GM21723 (cell line): ENCODE data around the gene TCEANC.
A peak's percentile ranks its signal among the peaks of the same experiment; 100 is the strongest.
"Not testable (repeated sequence)": the region's sequence is repeated elsewhere in the genome, so short reads cannot be mapped to it uniquely, and the experiment has no call there.

Experiments
- ATAC-seq: cut with Tn5 transposase; IDR thresholded peaks from one replicate; pipeline ENCODE4 v1.9.1; 2021; ENCODE audit warnings: mild to moderate bottlenecking, moderate library complexity; ENCODE audit not compliant: unreplicated experiment

Gene TCEANC

GRCh38 chrX:13655674-13656073 lies 2.7 kb downstream of the TCEANC start:
- ATAC-seq, result no peak

GRCh38 chrX:13658602-13659001 lies 5.7 kb downstream of the TCEANC start:
- peak; percentile 69 for ATAC-seq

GRCh38 chrX:13659063-13659462 lies 6.1 kb downstream of the TCEANC start:
- ATAC-seq, result no peak

- no peak for ATAC-seq
Observed at GRCh38 chrX:13661735-13662288, 8.9 kb downstream of the TCEANC start.

- no peak for ATAC-seq
Observed at GRCh38 chrX:13662355-13662791, 9.4 kb downstream of the TCEANC start.

GRCh38 chrX:13664020-13664419 lies 11.1 kb downstream of the TCEANC start:
- no peak for ATAC-seq

- no peak for ATAC-seq
Observed at GRCh38 chrX:13666836-13667235, 13.9 kb downstream of the TCEANC start.

GRCh38 chrX:13667919-13668318 lies 15.0 kb downstream of the TCEANC start:
- no peak for ATAC-seq

- peak; percentile 80 for ATAC-seq
Observed at GRCh38 chrX:13669246-13669737, 16.4 kb downstream of the TCEANC start.

- not testable (repeated sequence) for ATAC-seq
Observed at GRCh38 chrX:13669755-13670154, 16.8 kb downstream of the TCEANC start.

GRCh38 chrX:13670197-13670596 lies 17.3 kb downstream of the TCEANC start:
- no peak for ATAC-seq

- ATAC-seq, result no peak
Observed at GRCh38 chrX:13673016-13673415, 20.1 kb downstream of the TCEANC start.

GRCh38 chrX:13676885-13677284 lies 23.9 kb downstream of the TCEANC start:
- ATAC-seq, result no peak

GRCh38 chrX:13679700-13680099 lies 26.8 kb downstream of the TCEANC start:
- not testable (repeated sequence) for ATAC-seq

GRCh38 chrX:13681595-13681994 lies 28.7 kb downstream of the TCEANC start:
- ATAC-seq, result no peak

GRCh38 chrX:13684361-13684760 lies 31.4 kb downstream of the TCEANC start:
- no peak for ATAC-seq

- ATAC-seq, result no peak
Observed at GRCh38 chrX:13685126-13685763, 32.3 kb downstream of the TCEANC start.

GRCh38 chrX:13687203-13687602 lies 34.3 kb downstream of the TCEANC start:
- no peak for ATAC-seq

- ATAC-seq, result peak; percentile 17
Observed at GRCh38 chrX:13688384-13688957, 35.5 kb downstream of the TCEANC start.

- ATAC-seq, result peak; percentile 81
Observed at GRCh38 chrX:13688958-13689740, 36.2 kb downstream of the TCEANC start, which contains the start of gene RAB9A. Gene RAB9A, plus strand, starts transcription at chrX:13689128. Its CDS starts 19,619 bp downstream, at chrX:13708747.

- no peak for ATAC-seq
Observed at GRCh38 chrX:13689741-13690211, 36.8 kb downstream of the TCEANC start.
